GM11168 (cell line): ENCODE results near the gene OR4C3.
"Not testable (repeated sequence)": the region's sequence is repeated elsewhere in the genome, so short reads cannot be mapped to it uniquely, and the experiment has no call there.

Experiments used
- in situ Hi-C: fragments of 300-500 bp; cut with MboI; formaldehyde crosslinking; loops from one replicate; pipeline ENCODE4 v1.12.0; 2022; ENCODE audit warnings: low sequenced_read_pairs; ENCODE audit not compliant: unreplicated experiment

The OR4C3 gene

DNA sequence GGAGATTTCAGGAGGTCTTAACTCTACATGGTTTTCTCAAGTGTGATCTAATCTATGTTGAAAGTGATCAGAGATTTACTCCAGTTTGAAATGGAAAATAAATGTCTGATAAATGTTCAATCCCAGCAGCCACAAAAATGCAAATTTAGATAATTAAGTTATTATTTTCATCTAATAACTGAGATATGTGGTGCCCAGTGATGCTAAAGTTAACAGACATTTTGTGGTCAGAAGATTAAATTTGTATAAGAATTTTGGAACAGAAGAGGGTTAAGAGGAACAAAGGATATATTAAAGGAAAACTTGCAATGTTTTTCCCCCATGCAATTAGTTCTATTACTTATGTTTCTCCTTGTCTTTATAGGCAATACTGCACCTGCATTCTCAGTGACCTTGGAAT lies at the start of gene OR4C3:
OR4C3 (plus strand) TSS at position 301 of the 400 bp plus-strand sequence. CDS start 102 bp downstream, outside the sequence.
- in situ Hi-C loops, result not testable (repeated sequence)

DNA sequence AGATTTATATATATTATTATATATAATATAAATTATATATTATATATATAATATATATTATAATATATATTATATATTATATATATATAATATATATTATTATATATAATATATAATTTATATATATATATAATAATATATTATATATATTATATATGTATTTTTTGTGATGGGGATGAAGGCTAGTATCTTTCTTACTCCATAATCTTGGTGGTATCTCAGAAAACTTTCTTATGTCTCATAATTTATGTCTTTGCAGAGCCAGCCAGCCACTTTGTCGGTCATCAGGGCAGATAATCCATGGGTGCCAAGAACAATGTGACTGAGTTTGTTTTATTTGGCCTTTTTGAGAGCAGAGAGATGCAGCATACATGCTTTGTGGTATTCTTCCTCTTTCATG lies 18.8 kb upstream of the OR4C3 start, which contains the start of gene OR4S1:
OR4S1 (plus strand) TSS at position 301 of the 400 bp plus-strand sequence; CDS start at position 301, 0 bp downstream.
- in situ Hi-C loops, result no loop called here

GRCh38 chr11:48307760-48308386 lies 16.8 kb upstream of the OR4C3 start:
- in situ Hi-C loops, result no loop called here

GRCh38 chr11:48313590-48313989 lies 11.1 kb upstream of the OR4C3 start:
- in situ Hi-C loops, result not testable (repeated sequence)

DNA sequence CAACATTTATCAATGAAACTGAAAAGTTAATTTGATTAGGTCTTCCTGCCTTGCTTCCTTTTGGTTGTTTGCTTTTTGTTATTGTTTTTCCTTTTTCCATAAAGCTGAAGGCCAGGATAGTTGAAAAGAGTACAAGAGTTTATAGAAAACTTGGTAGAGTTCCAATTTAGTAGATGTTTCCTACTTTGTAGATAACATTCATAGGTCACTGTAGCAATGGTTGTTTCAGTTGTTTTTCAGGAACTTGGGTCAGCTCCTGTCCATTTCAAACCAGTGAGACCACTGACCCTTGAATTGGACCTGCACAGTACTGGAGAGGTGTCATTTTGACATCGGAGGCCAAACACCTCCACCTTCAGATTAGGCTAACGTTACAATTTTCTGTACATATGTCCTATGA lies 4.9 kb upstream of the OR4C3 start:
- in situ Hi-C loops, result not testable (repeated sequence)

GRCh38 chr11:48341466-48341865 lies 16.7 kb downstream of the OR4C3 start:
- in situ Hi-C loops, result no loop called here

- in situ Hi-C loops, result not testable (repeated sequence)
Measured at GRCh38 chr11:48342505-48342904, 17.8 kb downstream of the OR4C3 start.

GRCh38 chr11:48346286-48346685 lies 21.6 kb downstream of the OR4C3 start:
- in situ Hi-C loops, result not testable (repeated sequence)

DNA sequence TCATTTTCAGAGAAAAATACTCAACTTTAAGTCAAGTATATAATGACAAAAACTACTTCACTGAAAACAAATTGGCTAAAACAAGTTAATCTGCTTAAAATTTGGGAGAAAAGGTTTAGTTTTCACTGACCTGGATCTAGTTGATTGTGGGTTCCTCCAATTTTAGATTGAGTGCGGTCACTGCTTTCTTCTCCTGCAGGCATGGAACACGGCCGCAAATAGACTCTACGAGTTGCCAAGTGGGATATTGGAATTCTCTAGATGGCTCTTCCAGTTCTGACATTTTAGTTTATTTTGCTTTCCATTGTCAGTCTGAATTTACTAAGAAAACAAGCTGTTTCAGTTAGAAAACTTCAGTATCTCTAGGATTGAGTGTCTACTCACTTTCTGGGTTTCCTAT lies 29.3 kb downstream of the OR4C3 start:
- in situ Hi-C loops, result no loop called here

DNA sequence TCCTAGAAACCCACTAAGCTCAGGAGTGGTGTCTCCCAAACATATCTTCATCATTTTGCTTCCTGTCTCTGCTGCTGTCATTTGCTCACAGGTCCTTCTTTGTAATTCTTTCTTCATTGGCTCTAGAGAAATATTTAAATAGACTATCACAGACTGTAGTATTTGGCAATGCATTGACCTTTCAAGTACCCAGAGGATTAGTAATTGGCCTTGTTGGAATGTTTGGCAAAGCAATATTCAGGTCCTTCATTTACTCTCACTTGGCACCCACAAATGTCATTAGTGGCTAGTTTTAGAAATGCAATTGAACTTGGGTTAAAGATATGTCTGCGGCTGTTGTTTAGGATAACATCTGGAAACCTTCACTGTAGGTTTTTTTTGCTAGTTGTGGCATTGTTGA lies 30.0 kb downstream of the OR4C3 start:
- in situ Hi-C loops, result loop anchor here (5.0 kb wide), 1 partner anchor 1673 kb away; no protein-coding TSS in a partner anchor

GRCh38 chr11:48361289-48361688 lies 36.6 kb downstream of the OR4C3 start:
- in situ Hi-C loops, result not testable (repeated sequence)

- in situ Hi-C loops, result no loop called here
Measured at GRCh38 chr11:48366365-48366764, 41.6 kb downstream of the OR4C3 start, which contains the start of gene OR4C5. Gene OR4C5 (minus strand): TSS chr11:48366465. CDS start chr11:48366465, 0 bp downstream.
